Breast epithelium (tissue), 3 donors: ENCODE results near the gene COX19.

Experiments
- CTCF ChIP-seq, 3 donors: fragments of 450-650 bp; IDR thresholded peaks; one replicate each; pipeline ENCODE4 v1.5.1; 2016 to 2017; ENCODE audit warnings: antibody characterized with exemption in 3 of 3, mild to moderate bottlenecking in 3 of 3, moderate library complexity in 3 of 3
- POLR2A ChIP-seq: fragments of 450-650 bp; IDR thresholded peaks from one replicate; pipeline ENCODE4 v1.6.1; 2016; ENCODE audit warnings: antibody characterized with exemption, mild to moderate bottlenecking, moderate library complexity
- POLR2AphosphoS5 ChIP-seq, 3 donors: sonication (generic); formaldehyde crosslinking; IDR thresholded peaks; one replicate each; pipeline ENCODE4 v1.6.1; 2017; ENCODE audit warnings: antibody characterized with exemption in 3 of 3

GRCh38 chr7:973312-973711 lies 2.0 kb downstream of the COX19 start:
- no peak for TF ChIP-seq POLR2AphosphoS5 (IDR thresholded peaks at IDR 0.05)
- TF ChIP-seq CTCF (IDR thresholded peaks at IDR 0.05), result no peak
- TF ChIP-seq POLR2A, result no peak
